Activated T-cell treated with anti-CD3 and anti-CD28 coated beads, Interleukin-2, amount 50 U/mL, for 72 hours (primary cell): ENCODE measurements around the gene SWAP70. TPM values are rescaled to one million over a fixed set of nuclear protein-coding genes. Genes with fewer than 3 reads are reported as not detected.

Source experiments
- ATAC-seq, 2 donors: fragments of 150-1000 bp; cut with Tn5 transposase; replicated peaks in 1 of 2; 2 replicates each; pipeline ENCODE4 v1.10.0; 2021; ENCODE audit warnings: moderate library complexity in 2 of 2, mild to moderate bottlenecking in 1 of 2
- DNase-seq, 2 donors: peaks; one replicate each; pipeline ENCODE4 v3.0.0; 2021 to 2022; ENCODE audit warnings: mixed read lengths in 1 of 2
- H3K27ac Mint-ChIP-seq: one replicate; pipeline ENCODE4 v1.8.0; 2022; ENCODE audit warnings: mild to moderate bottlenecking, moderate library complexity, mixed read lengths
- H3K27me3 Mint-ChIP-seq: one replicate; pipeline ENCODE4 v1.8.0; 2022; ENCODE audit warnings: low read depth, mixed read lengths
- H3K36me3 Mint-ChIP-seq, 2 donors: one replicate each; pipeline ENCODE4 v1.8.0; 2022; ENCODE audit warnings: mixed read lengths in 2 of 2, mild to moderate bottlenecking in 1 of 2; ENCODE audit not compliant: insufficient read depth in 2 of 2
- H3K4me1 Mint-ChIP-seq: one replicate; pipeline ENCODE4 v1.8.0; 2022; ENCODE audit warnings: low read depth, mixed read lengths
- H3K4me3 Mint-ChIP-seq, 2 donors: one replicate each; pipeline ENCODE4 v1.8.0; 2022; ENCODE audit warnings: mild to moderate bottlenecking in 2 of 2, mixed read lengths in 2 of 2, moderate library complexity in 2 of 2
- H3K9me3 Mint-ChIP-seq, 2 donors: one replicate each; pipeline ENCODE4 v1.8.0; 2022; ENCODE audit warnings: mixed read lengths in 2 of 2
- total RNA-seq, 2 donors: library from RNA; stranded (reverse); gene quantifications; one replicate each; pipeline ENCODE4 v1.2.3, GENCODE V29; 2022

Gene SWAP70
- total RNA-seq, 2 donors from 2014 or later, result 7.7 to 12.4 TPM

- H3K4me3 Mint-ChIP-seq, result no peak overlapping the region
- DNase-seq (no peak), ATAC-seq (no peak)
- H3K36me3 Mint-ChIP-seq, result peaks cover 10 to 13% of the 10 kb centered on the region in 2 donors
- peaks cover 21% of the 10 kb centered on the region for H3K4me1 Mint-ChIP-seq
- H3K27me3 Mint-ChIP-seq, result no peaks in the 10 kb centered on the region
- H3K9me3 Mint-ChIP-seq, result peaks cover 0 to 3% of the 10 kb centered on the region in 2 donors
- no peak overlapping the region for H3K27ac Mint-ChIP-seq
Observed at GRCh38 chr11:9720290-9720630, 56.4 kb downstream of the SWAP70 start.

GRCh38 chr11:9722023-9722422 is 58.1 kb downstream of the SWAP70 start:
- Mint-ChIP-seq H3K27ac (no peak overlapping the region), H3K4me1 (peaks cover 8% of the 10 kb centered on the region), H3K9me3 (no peaks in the 10 kb centered on the region), H3K36me3 (peaks cover 2 to 3% of the 10 kb centered on the region in 2 donors), H3K4me3 (no peak overlapping the region), H3K27me3 (no peaks in the 10 kb centered on the region)
- ATAC-seq (no peak), DNase-seq (no peak)

DNA sequence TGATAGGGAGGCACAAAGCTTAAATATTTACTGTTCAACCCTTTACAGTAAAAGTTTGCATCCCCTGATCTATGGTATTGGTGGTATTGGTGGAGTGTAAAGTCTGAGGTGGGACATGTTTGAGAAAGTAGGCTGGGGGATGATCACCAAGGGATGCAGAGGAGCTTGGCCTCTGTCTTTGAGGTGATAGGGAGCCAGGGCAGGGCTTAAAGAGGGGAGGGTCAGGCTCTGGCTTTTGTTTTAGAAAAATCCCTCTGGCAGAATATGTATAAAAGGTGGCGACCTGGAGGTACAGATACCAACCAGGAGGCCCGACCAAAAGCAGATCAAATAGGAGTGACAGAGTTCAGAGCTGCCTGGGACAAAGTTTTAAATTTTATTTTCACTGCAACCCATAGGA is 59.0 kb downstream of the SWAP70 start:
- Mint-ChIP-seq H3K27me3 (no peaks in the 10 kb centered on the region), H3K4me1 (peaks cover 5% of the 10 kb centered on the region), H3K4me3 (no peak overlapping the region), H3K27ac (no peak overlapping the region), H3K9me3 (no peaks in the 10 kb centered on the region), H3K36me3 (peaks cover 2 to 3% of the 10 kb centered on the region in 2 donors)
- DNase-seq (no peak), ATAC-seq (no peak)

GRCh38 chr11:9726321-9727022 is 62.6 kb downstream of the SWAP70 start:
- no peak overlapping the region for H3K27ac Mint-ChIP-seq
- no peaks in the 10 kb centered on the region for H3K4me1 Mint-ChIP-seq
- no peaks in the 10 kb centered on the region for H3K36me3 Mint-ChIP-seq
- no peaks in the 10 kb centered on the region for H3K27me3 Mint-ChIP-seq
- ATAC-seq (no peak), DNase-seq (no peak)
- H3K9me3 Mint-ChIP-seq, result no peaks in the 10 kb centered on the region
- no peak overlapping the region for H3K4me3 Mint-ChIP-seq

GRCh38 chr11:9728058-9728457 is 64.2 kb downstream of the SWAP70 start:
- ATAC-seq, result no peak

GRCh38 chr11:9731256-9731655 is 67.4 kb downstream of the SWAP70 start:
- Mint-ChIP-seq H3K36me3 (peaks cover 0 to 11% of the 10 kb centered on the region in 2 donors), H3K27ac (no peak overlapping the region), H3K4me1 (no peaks in the 10 kb centered on the region), H3K27me3 (no peaks in the 10 kb centered on the region), H3K4me3 (no peak overlapping the region), H3K9me3 (peaks cover 2% of the 10 kb centered on the region in 2 donors)
- DNase-seq (no peak), ATAC-seq (no peak)

More at GRCh38 chr11:9728058-9728457, 64.2 kb downstream of the SWAP70 start:
- Mint-ChIP-seq H3K4me3 (no peak overlapping the region), H3K9me3 (no peaks in the 10 kb centered on the region), H3K36me3 (no peaks in the 10 kb centered on the region), H3K27me3 (no peaks in the 10 kb centered on the region), H3K27ac (no peak overlapping the region), H3K4me1 (no peaks in the 10 kb centered on the region)
- DNase-seq, result no peak

- Mint-ChIP-seq H3K36me3 (peaks cover 6 to 16% of the 10 kb centered on the region in 2 donors), H3K4me3 (no peak overlapping the region), H3K4me1 (no peaks in the 10 kb centered on the region), H3K27ac (no peak overlapping the region), H3K27me3 (no peaks in the 10 kb centered on the region), H3K9me3 (peaks cover 5 to 7% of the 10 kb centered on the region in 2 donors)
- ATAC-seq, result no peak
- no peak for DNase-seq
Observed at GRCh38 chr11:9732453-9732852, 68.6 kb downstream of the SWAP70 start.

DNA sequence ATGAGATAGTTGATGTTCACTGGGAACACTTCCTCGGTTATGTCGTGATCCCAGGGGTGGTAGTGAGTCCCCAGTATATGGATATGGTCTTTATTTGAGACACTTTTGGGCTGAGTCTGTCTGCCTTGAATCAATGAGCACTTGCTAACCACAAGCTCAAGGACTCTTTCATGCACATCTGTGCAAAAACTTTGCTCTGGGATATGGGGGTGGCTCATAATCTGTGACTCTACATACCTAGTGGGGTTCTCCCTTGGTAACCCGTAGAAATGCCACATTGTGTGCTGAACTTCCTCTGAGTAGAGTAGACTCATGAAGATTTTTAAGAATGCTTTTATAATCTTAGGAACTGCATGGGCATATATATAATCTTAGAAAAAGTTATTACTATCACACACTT is 69.3 kb downstream of the SWAP70 start:
- DNase-seq (no peak), ATAC-seq (no peak)
- Mint-ChIP-seq H3K36me3 (peaks cover 6 to 16% of the 10 kb centered on the region in 2 donors), H3K4me3 (no peak overlapping the region), H3K9me3 (peaks cover 5 to 7% of the 10 kb centered on the region in 2 donors), H3K27me3 (no peaks in the 10 kb centered on the region), H3K27ac (no peak overlapping the region), H3K4me1 (no peaks in the 10 kb centered on the region)

DNA sequence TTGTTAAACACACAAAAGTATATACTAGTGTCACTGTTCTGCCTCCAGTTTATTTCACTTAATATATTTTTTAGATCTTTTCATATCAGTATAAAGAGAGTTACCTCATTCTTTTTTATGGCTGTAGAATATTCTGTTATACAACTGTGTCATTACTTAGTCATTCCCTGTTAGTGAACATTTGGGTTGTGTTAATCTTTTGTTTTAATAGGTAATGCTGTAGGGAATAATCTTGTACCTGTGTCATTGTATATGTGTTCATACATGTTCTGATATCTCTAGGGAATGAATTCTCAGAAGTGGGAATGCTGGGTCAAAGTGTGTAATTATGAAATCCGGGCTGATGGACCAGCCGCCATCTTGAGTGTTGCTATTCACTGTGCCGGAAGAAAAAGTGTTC is 71.4 kb downstream of the SWAP70 start:
- Mint-ChIP-seq H3K36me3 (peaks cover 6 to 16% of the 10 kb centered on the region in 2 donors), H3K27me3 (no peaks in the 10 kb centered on the region), H3K4me1 (no peaks in the 10 kb centered on the region), H3K27ac (no peak overlapping the region), H3K9me3 (peaks cover 5 to 7% of the 10 kb centered on the region in 2 donors), H3K4me3 (no peak overlapping the region)
- no peak for ATAC-seq
- no peak for DNase-seq

DNA sequence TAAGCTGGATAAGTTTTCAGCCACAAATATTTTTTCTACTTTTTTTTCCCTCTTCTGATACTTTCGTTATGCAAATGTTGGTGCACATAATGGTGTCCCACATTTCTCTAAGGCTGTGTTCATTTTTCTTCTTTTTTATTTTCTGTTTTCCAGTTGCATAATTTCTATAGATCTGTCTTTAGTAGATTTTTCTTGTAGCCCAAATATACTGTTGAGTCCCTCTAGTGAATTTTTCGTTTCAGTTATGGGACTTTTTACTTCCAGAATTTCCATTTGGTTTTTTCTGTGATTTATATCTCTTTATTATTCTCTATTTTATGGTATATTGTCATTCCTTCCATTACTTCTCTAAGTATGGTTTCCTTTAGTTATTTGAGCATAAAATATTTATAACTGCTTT is 72.0 kb downstream of the SWAP70 start:
- Mint-ChIP-seq H3K36me3 (peaks cover 6 to 16% of the 10 kb centered on the region in 2 donors), H3K27me3 (no peaks in the 10 kb centered on the region), H3K27ac (no peak overlapping the region), H3K4me1 (no peaks in the 10 kb centered on the region), H3K4me3 (no peak overlapping the region), H3K9me3 (peaks cover 5 to 7% of the 10 kb centered on the region in 2 donors)
- ATAC-seq (no peak), DNase-seq (no peak)

GRCh38 chr11:9736365-9736764 is 72.5 kb downstream of the SWAP70 start:
- peaks cover 5 to 7% of the 10 kb centered on the region in 2 donors for H3K9me3 Mint-ChIP-seq
- H3K27ac Mint-ChIP-seq, result no peak overlapping the region
- no peak for ATAC-seq
- peaks cover 6 to 17% of the 10 kb centered on the region in 2 donors for H3K36me3 Mint-ChIP-seq
- no peaks in the 10 kb centered on the region for H3K4me1 Mint-ChIP-seq
- no peak overlapping the region for H3K4me3 Mint-ChIP-seq
- no peaks in the 10 kb centered on the region for H3K27me3 Mint-ChIP-seq
- no peak for DNase-seq

GRCh38 chr11:9738116-9738515 is 74.2 kb downstream of the SWAP70 start:
- no peaks in the 10 kb centered on the region for H3K4me1 Mint-ChIP-seq
- DNase-seq, result no peak
- no peak overlapping the region for H3K4me3 Mint-ChIP-seq
- no peak overlapping the region for H3K27ac Mint-ChIP-seq
- peaks cover 5 to 7% of the 10 kb centered on the region in 2 donors for H3K9me3 Mint-ChIP-seq
- H3K27me3 Mint-ChIP-seq, result no peaks in the 10 kb centered on the region
- H3K36me3 Mint-ChIP-seq, result peaks cover 6 to 18% of the 10 kb centered on the region in 2 donors
- no peak for ATAC-seq

DNA sequence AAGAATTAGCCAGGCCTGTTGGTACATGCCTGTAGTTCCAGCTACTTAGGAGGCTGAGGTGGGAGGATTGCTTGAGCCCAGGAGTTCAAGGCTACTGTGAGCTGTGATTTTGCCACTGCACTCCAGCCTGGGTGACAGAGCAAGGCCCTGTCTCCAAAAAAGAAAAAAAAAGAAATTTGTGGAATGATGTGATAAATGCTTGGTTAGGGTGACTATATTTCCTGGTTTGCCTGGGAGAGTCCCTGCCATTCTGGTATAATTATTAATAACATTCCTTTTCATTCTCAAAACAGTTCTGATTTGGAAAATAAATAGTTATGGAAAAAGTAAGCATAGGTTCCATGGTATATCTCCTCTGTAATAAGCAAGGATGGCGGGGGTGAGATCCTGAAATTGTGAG is 74.8 kb downstream of the SWAP70 start:
- Mint-ChIP-seq H3K4me3 (no peak overlapping the region), H3K36me3 (peaks cover 6 to 18% of the 10 kb centered on the region in 2 donors), H3K4me1 (no peaks in the 10 kb centered on the region), H3K27ac (peak overlapping the region; percentile 42), H3K27me3 (no peaks in the 10 kb centered on the region), H3K9me3 (peaks cover 5 to 7% of the 10 kb centered on the region in 2 donors)
- ATAC-seq, result no peak
- no peak for DNase-seq
